H9 (cell line): ENCODE data around the gene PPIF. TPM values are rescaled to one million over a fixed set of nuclear protein-coding genes. Genes with fewer than 3 reads are reported as not detected.

Experiments used
- DNase-seq: peaks from one replicate; pipeline ENCODE4 v3.0.0-alpha.2; 2017
- H2AFZ ChIP-seq: one replicate; pipeline ENCODE4 v1.6.1; 2013; ENCODE audit warnings: mild to moderate bottlenecking, low read length, control low read depth, moderate library complexity
- H2AK5ac ChIP-seq: 2 replicates; pipeline ENCODE4 v1.6.1; 2013; ENCODE audit warnings: low read length, control low read depth, mixed read lengths; ENCODE audit not compliant: insufficient read length
- H2BK120ac ChIP-seq: one replicate; pipeline ENCODE4 v1.6.1; 2013; ENCODE audit warnings: low read depth, mild to moderate bottlenecking, low read length, control low read depth, inconsistent platforms; ENCODE audit not compliant: poor library complexity, severe bottlenecking
- H2BK12ac ChIP-seq: 2 replicates; pipeline ENCODE4 v1.6.1; 2013; ENCODE audit warnings: low read length, control low read depth, mixed read lengths, low read depth; ENCODE audit not compliant: insufficient read length
- H2BK15ac ChIP-seq: 2 replicates; pipeline ENCODE4 v1.6.1; 2013; ENCODE audit warnings: low read depth, low read length, control low read depth
- H2BK20ac ChIP-seq: one replicate; pipeline ENCODE4 v1.6.1; 2013; ENCODE audit warnings: low read depth, mild to moderate bottlenecking, low read length, control low read depth, inconsistent platforms; ENCODE audit not compliant: poor library complexity, severe bottlenecking
- H2BK5ac ChIP-seq: 2 replicates; pipeline ENCODE4 v1.6.1; 2013; ENCODE audit warnings: low read length, control low read depth, mixed read lengths; ENCODE audit not compliant: insufficient read length
- H3K14ac ChIP-seq: 2 replicates; pipeline ENCODE4 v1.6.1; 2013; ENCODE audit warnings: low read length, control low read depth; ENCODE audit not compliant: insufficient read depth
- H3K18ac ChIP-seq: 2 replicates; pipeline ENCODE4 v1.6.1; 2013; ENCODE audit warnings: low read depth, mild to moderate bottlenecking, mixed read lengths, low read length, control low read depth; ENCODE audit not compliant: insufficient read length
- H3K23ac ChIP-seq: 2 replicates; pipeline ENCODE4 v1.6.1; 2013; ENCODE audit warnings: low read length, control low read depth, mixed read lengths, low read depth; ENCODE audit not compliant: insufficient read length
- H3K23me2 ChIP-seq: 2 replicates; pipeline ENCODE4 v1.6.1; 2013; ENCODE audit warnings: low read depth, mild to moderate bottlenecking, mixed read lengths, low read length, control low read depth; ENCODE audit not compliant: insufficient read length, poor library complexity, severe bottlenecking
- H3K27ac ChIP-seq: 2 replicates; pipeline ENCODE4 v1.5.1; 2013; ENCODE audit warnings: low read length, control low read depth, mixed read lengths, low read depth; ENCODE audit not compliant: insufficient read length
- H3K27me3 ChIP-seq: 2 replicates; pipeline ENCODE4 v1.6.1; 2013; ENCODE audit warnings: low read length, control low read depth, inconsistent platforms; ENCODE audit not compliant: insufficient read depth
- H3K4ac ChIP-seq: 2 replicates; pipeline ENCODE4 v1.6.1; 2013; ENCODE audit warnings: low read depth, mild to moderate bottlenecking, control low read depth, inconsistent platforms, low read length, moderate library complexity
- H3K4me1 ChIP-seq: 2 replicates; pipeline ENCODE4 v1.6.1; 2013; ENCODE audit warnings: low read length, control low read depth, inconsistent platforms; ENCODE audit not compliant: insufficient read depth
- H3K4me2 ChIP-seq: 2 replicates; pipeline ENCODE4 v1.6.1; 2013; ENCODE audit warnings: low read length, control low read depth, mixed read lengths; ENCODE audit not compliant: insufficient read length, insufficient read depth
- H3K56ac ChIP-seq: 2 replicates; pipeline ENCODE4 v1.6.1; 2013; ENCODE audit warnings: low read depth, mild to moderate bottlenecking, mixed read lengths, low read length, control low read depth; ENCODE audit not compliant: insufficient read length
- H3K79me1 ChIP-seq: 2 replicates; pipeline ENCODE4 v1.6.1; 2013; ENCODE audit warnings: low read depth, mild to moderate bottlenecking, moderate library complexity, low read length, control low read depth, inconsistent platforms; ENCODE audit not compliant: insufficient read depth, poor library complexity, severe bottlenecking
- H3K79me2 ChIP-seq: 2 replicates; pipeline ENCODE4 v1.6.1; 2013; ENCODE audit warnings: low read length, control low read depth, inconsistent platforms; ENCODE audit not compliant: insufficient read depth
- H3K9ac ChIP-seq: 2 replicates; pipeline ENCODE4 v1.6.1; 2013; ENCODE audit warnings: low read length, control low read depth, mixed read lengths; ENCODE audit not compliant: insufficient read length; ENCODE audit errors: extremely low read depth
- H3K9me3 ChIP-seq: one replicate; pipeline ENCODE4 v1.6.1; 2013; ENCODE audit warnings: low read depth, low read length, inconsistent platforms; ENCODE audit not compliant: control insufficient read depth
- H3T11ph ChIP-seq: one replicate; pipeline ENCODE4 v1.6.1; 2013; ENCODE audit warnings: mild to moderate bottlenecking, low read length, control low read depth, inconsistent platforms
- H4K20me1 ChIP-seq: one replicate; pipeline ENCODE4 v1.6.1; 2013; ENCODE audit not compliant: control insufficient read depth, insufficient read length, insufficient read depth
- H4K5ac ChIP-seq: 2 replicates; pipeline ENCODE4 v1.6.1; 2013; ENCODE audit warnings: low read depth, mild to moderate bottlenecking, mixed read lengths, low read length, control low read depth; ENCODE audit not compliant: insufficient read length
- H4K8ac ChIP-seq: replicated peaks from 2 replicates; pipeline ENCODE4 v1.6.1; 2013; ENCODE audit warnings: low read length, control low read depth, mixed read lengths, low read depth; ENCODE audit not compliant: insufficient read length
- H4K91ac ChIP-seq: 2 replicates; pipeline ENCODE4 v1.6.1; 2013; ENCODE audit warnings: low read depth, mild to moderate bottlenecking, moderate library complexity, mixed read lengths, low read length, control low read depth; ENCODE audit not compliant: insufficient read length
- H3K27ac Mint-ChIP-seq, 3 experiments: 2 replicates in 2 of 3; 3 replicates in 1 of 3; pipeline ENCODE4 v1.8.0; 2020 to 2021; ENCODE audit warnings: mixed read lengths in 3 of 3, mild to moderate bottlenecking in 1 of 3, moderate library complexity in 1 of 3
- H3K27me3 Mint-ChIP-seq: 2 replicates; pipeline ENCODE4 v1.8.0; 2021; ENCODE audit warnings: low read depth, mild to moderate bottlenecking, moderate library complexity, mixed read lengths
- H3K36me3 Mint-ChIP-seq, 3 experiments: 2 replicates in 2 of 3; 3 replicates in 1 of 3; pipeline ENCODE4 v1.8.0; 2020 to 2021; ENCODE audit warnings: low read depth in 3 of 3, mixed read lengths in 3 of 3; ENCODE audit not compliant: insufficient read depth in 1 of 3
- H3K4me1 Mint-ChIP-seq, 2 experiments: 2 replicates each; pipeline ENCODE4 v1.8.0; 2020; ENCODE audit warnings: mixed read lengths in 2 of 2
- H3K4me3 Mint-ChIP-seq, 2 experiments: 2 replicates in 1 of 2; 3 replicates in 1 of 2; pipeline ENCODE4 v1.8.0; 2020 to 2021; ENCODE audit warnings: mild to moderate bottlenecking in 2 of 2, mixed read lengths in 2 of 2, moderate library complexity in 1 of 2
- H3K9me3 Mint-ChIP-seq, 2 experiments: 2 replicates in 1 of 2; 3 replicates in 1 of 2; pipeline ENCODE4 v1.8.0; 2020; ENCODE audit warnings: mild to moderate bottlenecking in 2 of 2, mixed read lengths in 2 of 2, moderate library complexity in 1 of 2
- WGBS: extraction: QIAGEN DNeasy Blood & Tissue Kit; methylation state at CpG from one replicate; pipeline ENCODE4 v1.1.7; 2013; ENCODE audit warnings: missing lambda C conversion rate, low lambda C conversion rate, mixed read lengths; ENCODE audit not compliant: insufficient read length; ENCODE audit errors: extremely low coverage; 5-methylcytosine and 5-hydroxymethylcytosine counted together
- long read RNA-seq: library from polyadenylated mRNA; unstranded; transcript quantifications from one replicate; pipeline ENCODE4 v2.0.0, GENCODE V29; 2020
- total RNA-seq: library from RNA; stranded (reverse); gene quantifications from 2 replicates; pipeline ENCODE4 v1.2.1, GENCODE V29; 2021
- TF ChIP-seq, protein P1 (sequence below): fragments of 200-600 bp; sonication (generic); conservative IDR thresholded peaks from 3 replicates; pipeline ENCODE4 v1.8.0; 2021; ENCODE audit warnings: antibody characterized with exemption, mild to moderate bottlenecking

PPIF gene
- 79.7 and 80.4 TPM in 2 replicates for total RNA-seq
- long read RNA-seq, transcript PPIF-202 (6 exons, 821 nt), result minor isoform, 15 of 557 reads
- long read RNA-seq, transcript PPIF-201 (6 exons, 2,190 nt), result major isoform, 508 of 557 reads
- long read RNA-seq, partial matches to known transcripts, result 8 of 557 reads
- long read RNA-seq, other reads (novel, unspliced or antisense), result 26 of 557 reads

DNA sequence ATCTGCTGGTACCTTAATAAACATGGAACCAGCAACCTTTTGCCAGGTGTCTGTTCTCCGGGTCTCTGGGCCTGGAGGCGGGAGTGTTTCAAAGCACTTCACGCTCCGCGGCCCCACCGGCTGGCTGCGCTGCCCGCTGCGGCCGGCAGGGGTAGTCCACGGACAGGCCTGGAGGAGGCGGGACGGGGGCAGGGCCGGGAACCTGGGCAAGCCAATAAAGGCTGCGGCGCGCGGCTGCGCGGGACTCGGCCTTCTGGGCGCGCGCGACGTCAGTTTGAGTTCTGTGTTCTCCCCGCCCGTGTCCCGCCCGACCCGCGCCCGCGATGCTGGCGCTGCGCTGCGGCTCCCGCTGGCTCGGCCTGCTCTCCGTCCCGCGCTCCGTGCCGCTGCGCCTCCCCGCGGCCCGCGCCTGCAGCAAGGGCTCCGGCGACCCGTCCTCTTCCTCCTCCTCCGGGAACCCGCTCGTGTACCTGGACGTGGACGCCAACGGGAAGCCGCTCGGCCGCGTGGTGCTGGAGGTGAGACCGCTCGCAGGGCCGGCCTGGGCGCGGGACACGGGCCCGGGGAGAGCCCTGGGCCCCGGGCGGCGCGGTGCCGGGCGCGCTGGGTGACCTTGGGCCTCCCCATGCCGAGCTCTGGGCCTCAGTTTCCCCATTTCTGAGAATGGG is at the start of gene PPIF:
TSS of gene PPIF (plus strand) at position 244 of the 668 bp plus-strand sequence. CDS start at position 324, 80 bp downstream.
- H2AK5ac ChIP-seq, result no peak within 1 kb of the TSS
- H3K9me3 Mint-ChIP-seq, result no peaks in the 10 kb centered on the region
- H3K27me3 ChIP-seq, result no peaks in the 10 kb centered on the region
- H2AFZ ChIP-seq, result no peak within 1 kb of the TSS
- no peak within 1 kb of the TSS for H3T11ph ChIP-seq
- no peak within 1 kb of the TSS for H3K27ac Mint-ChIP-seq
- DNase-seq, result peak; percentile 92
- H4K5ac ChIP-seq, result no peak within 1 kb of the TSS
- H4K91ac ChIP-seq, result no peak within 1 kb of the TSS
- H3K23me2 ChIP-seq, result peaks cover 5% of the 10 kb centered on the region
- H3K27ac ChIP-seq, result no peak within 1 kb of the TSS
- no peak within 1 kb of the TSS for H4K8ac ChIP-seq
- WGBS, result no CpG with 5 or more reads among the region's 77 CpGs
- peak within 1 kb of the TSS; percentile 76 to 87 for H3K4me3 Mint-ChIP-seq
- 0 out of 2 replicates have a peak, but pooled peaks cover 5% of the 10 kb centered on the region for H3K4me1 ChIP-seq
- no peak within 1 kb of the TSS for H2BK120ac ChIP-seq
- peaks cover 8 to 23% of the 10 kb centered on the region in 2 experiments for H3K4me1 Mint-ChIP-seq
- no peak within 1 kb of the TSS for H2BK15ac ChIP-seq
- H3K18ac ChIP-seq, result peak within 1 kb of the TSS; percentile 50
- no peak within 1 kb of the TSS; the same call in 1 of the 2 replicates for H3K4ac ChIP-seq
- no peak within 1 kb of the TSS for H3K23ac ChIP-seq
- no peak within 1 kb of the TSS for H2BK12ac ChIP-seq
- H2BK5ac ChIP-seq, result no peak within 1 kb of the TSS
- H3K36me3 Mint-ChIP-seq, result peaks cover 14 to 36% (median 36%) of the 10 kb centered on the region in 3 experiments; a peak in 6 of 7 replicates
- peak within 1 kb of the TSS; percentile 89 for H3K14ac ChIP-seq
- no peaks in the 10 kb centered on the region for H3K79me2 ChIP-seq
- H3K4me2 ChIP-seq, result peak within 1 kb of the TSS; percentile 43
- H4K20me1 ChIP-seq, result no peaks in the 10 kb centered on the region
- peaks cover 5% of the 10 kb centered on the region for H3K79me1 ChIP-seq
- TF ChIP-seq, protein P1, sequence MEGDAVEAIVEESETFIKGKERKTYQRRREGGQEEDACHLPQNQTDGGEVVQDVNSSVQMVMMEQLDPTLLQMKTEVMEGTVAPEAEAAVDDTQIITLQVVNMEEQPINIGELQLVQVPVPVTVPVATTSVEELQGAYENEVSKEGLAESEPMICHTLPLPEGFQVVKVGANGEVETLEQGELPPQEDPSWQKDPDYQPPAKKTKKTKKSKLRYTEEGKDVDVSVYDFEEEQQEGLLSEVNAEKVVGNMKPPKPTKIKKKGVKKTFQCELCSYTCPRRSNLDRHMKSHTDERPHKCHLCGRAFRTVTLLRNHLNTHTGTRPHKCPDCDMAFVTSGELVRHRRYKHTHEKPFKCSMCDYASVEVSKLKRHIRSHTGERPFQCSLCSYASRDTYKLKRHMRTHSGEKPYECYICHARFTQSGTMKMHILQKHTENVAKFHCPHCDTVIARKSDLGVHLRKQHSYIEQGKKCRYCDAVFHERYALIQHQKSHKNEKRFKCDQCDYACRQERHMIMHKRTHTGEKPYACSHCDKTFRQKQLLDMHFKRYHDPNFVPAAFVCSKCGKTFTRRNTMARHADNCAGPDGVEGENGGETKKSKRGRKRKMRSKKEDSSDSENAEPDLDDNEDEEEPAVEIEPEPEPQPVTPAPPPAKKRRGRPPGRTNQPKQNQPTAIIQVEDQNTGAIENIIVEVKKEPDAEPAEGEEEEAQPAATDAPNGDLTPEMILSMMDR, result peak; percentile 95
- no peaks in the 10 kb centered on the region for H3K9me3 ChIP-seq
- H2BK20ac ChIP-seq, result no peak within 1 kb of the TSS
- H3K56ac ChIP-seq, result no peak within 1 kb of the TSS
- H3K9ac ChIP-seq, result peak within 1 kb of the TSS; percentile 57
- H3K27me3 Mint-ChIP-seq, result peaks cover 9% of the 10 kb centered on the region
